KG1 (cell line): ENCODE data around the gene PRPF40B.
"Not testable (repeated sequence)": the region's sequence is repeated elsewhere in the genome, so short reads cannot be mapped to it uniquely, and the experiment has no call there.

Experiments
- DNase-seq: peaks from one replicate; lab custom pipeline; 2025; lab: John Stamatoyannopoulos, UW

Gene PRPF40B

DNA sequence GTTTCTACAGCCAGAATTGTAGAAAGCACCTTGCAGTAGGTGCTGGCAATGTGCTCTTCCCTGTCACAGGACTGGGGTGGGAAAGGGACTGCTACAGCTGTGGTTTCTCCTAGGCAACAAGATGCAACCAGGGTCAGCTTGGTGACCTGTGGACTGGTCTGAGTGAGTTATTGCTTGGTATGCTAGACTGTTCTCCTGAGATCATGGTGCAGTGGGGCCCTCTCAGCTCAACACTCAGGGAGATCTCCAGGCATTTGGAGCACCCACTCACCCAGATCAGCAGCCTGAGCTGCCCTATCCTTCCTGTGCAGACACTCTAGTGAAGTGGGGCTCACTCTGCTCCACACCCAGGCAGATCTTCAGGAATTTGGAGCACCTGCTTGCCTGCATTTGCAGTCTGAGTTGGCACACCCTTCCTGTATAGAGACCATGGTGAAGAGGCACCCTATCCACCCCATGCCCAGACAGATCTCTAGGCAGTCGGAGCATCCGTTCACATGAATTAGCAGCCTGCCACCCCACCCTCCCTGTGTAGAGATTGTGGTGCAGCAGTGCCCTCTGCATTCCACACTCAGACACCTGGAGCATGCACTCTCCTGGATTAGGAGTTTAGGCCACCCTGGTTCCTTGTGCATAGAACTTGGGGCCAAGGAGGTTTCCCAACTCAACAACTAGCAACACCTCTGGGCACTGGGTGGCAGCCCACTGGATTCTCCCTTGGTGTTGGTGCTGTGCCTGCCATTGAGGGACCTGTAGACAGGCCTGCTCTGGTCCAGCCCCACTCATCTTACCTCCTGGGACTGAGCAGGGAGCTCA lies 14.1 kb upstream of the PRPF40B start:
- DNase-seq, result no peak

DNA sequence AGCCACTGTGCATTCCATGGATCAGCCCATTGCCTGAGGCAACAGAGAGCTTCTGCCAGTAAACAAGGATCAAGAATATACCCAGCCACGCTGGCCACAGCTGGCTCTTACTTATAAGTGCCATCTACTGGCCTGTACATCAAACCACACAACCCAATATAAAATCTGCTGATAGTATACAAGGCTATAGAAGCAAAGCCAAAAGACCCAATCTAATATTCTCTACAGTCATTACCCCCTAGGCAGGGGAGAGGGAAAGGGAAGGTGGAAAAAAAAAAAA lies 13.5 kb upstream of the PRPF40B start:
- no peak for DNase-seq

DNA sequence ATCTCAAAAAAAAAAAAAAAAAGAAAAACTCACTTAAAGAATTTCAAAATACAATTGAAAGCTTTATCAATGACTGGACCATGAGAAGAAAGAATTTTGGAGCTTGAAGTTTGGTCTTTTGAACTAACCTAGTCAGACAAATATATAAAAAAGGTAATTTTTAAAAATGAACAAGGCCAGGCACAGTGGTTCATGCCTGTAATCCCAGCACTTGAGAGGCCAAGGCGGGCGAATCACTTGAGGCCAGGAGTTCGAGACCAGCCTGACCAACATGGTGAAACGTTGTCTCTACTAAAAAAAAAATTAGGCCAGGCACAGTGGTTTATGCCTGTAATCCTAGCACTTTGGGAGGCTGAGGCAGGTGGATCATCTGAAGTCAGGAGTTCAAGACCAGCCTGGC lies 12.6 kb upstream of the PRPF40B start:
- not testable (repeated sequence) for DNase-seq

DNA sequence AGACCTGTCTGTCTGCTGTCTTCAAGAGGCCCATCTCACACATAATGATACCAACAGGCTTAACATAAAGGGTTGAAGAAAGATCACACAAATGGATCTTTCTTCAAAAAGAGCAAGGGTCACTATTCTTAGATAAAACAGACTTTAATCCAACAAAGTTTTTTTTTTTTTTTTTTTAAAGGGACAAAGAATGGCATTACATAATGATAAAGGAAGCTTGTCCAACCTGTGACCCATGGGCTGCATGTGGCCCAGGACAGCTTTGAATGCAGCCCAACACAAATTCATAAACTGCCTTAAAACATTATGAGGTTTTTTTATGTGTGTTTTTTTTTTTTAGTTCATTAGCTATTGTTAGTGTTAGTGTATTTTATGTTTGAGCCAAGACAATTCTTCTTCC lies 11.2 kb upstream of the PRPF40B start:
- no peak for DNase-seq

DNA sequence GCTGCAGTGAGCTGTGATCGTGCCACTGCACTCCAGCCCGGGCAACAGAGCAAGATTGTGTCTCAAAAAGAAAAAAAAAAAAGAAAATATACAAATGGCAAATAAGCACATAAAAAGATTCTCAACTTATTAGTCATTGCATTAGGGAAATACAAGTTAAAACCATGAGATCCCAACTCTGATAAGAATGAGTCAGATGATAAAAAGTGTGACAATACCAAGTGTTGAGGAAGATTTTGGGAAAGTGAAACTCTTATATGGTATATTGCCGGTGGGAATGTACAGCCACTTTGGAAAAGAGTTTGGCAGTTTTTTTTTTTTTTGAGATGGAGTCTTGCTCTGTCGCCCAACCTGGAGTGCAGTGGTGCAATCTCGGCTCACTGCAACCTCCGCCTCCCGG lies 7.6 kb upstream of the PRPF40B start:
- no peak for DNase-seq

DNA sequence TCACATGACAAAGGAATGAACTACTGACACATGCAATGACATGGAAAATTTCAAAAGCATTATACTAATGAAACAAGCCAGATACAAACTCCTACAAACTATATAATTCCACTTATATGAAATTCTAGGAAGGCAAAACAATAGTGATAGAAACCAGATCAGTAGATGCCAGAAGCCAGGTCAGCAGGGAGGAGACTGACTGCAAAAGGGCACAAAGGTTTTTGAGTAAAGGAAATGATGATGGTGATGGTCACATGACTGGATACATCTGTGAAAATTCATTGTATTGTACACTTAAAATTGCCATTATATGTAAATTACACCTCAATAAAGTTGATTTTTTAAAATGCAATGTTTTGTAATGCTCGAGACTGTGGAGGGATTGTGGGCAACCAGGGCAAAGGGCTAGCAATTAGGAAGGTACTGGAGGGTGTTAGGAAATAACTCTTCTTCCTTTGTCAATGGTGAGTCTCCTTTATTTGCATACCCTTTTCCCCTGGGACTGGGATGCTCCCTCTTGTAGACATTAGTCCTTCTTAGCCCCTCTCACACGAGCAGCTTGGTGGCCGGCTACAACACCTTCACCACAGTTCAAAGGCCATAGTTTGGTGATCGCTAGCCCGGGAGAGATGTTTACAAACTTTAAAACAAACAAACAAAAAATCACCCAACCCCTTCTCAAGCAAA lies 6.7 kb upstream of the PRPF40B start:
- no peak for DNase-seq

DNA sequence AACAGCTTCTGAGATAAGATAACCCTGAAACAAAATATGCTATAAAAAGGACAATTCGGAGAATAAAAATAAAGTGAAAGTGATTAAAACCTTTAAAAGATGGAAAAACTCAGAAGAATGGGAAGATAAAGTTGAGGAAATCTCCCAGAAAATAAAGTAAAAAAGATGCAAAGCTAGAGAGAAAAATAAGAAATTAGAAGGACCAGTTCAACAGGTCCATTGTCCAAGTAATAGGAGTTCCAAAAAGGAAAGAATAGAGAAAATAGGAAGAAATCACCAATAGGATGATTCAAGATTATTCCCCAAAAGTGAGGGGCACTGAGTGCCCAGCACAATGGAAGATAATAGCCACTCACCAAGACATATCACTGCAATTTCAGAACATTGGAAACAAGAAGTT lies 4.8 kb upstream of the PRPF40B start:
- no peak for DNase-seq

DNA sequence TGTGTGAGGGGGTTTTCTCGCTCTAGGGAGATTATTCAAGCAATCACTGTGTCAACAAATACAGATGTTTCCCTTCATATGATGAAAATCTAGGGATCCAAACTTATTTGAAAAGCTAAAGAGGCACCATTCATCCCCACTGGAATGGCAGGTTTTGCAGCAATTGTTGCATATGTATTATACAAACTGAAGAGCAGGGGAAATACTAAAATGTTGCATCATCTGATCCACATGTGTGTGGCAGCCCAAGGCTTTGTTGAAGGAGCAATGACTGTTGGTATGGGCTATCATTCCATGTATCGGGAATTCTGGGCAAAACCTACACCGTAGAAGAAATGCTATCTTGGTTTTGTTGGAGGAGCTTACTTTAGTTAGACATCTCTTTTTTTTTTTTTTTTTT lies 4.1 kb upstream of the PRPF40B start:
- DNase-seq, result no peak

DNA sequence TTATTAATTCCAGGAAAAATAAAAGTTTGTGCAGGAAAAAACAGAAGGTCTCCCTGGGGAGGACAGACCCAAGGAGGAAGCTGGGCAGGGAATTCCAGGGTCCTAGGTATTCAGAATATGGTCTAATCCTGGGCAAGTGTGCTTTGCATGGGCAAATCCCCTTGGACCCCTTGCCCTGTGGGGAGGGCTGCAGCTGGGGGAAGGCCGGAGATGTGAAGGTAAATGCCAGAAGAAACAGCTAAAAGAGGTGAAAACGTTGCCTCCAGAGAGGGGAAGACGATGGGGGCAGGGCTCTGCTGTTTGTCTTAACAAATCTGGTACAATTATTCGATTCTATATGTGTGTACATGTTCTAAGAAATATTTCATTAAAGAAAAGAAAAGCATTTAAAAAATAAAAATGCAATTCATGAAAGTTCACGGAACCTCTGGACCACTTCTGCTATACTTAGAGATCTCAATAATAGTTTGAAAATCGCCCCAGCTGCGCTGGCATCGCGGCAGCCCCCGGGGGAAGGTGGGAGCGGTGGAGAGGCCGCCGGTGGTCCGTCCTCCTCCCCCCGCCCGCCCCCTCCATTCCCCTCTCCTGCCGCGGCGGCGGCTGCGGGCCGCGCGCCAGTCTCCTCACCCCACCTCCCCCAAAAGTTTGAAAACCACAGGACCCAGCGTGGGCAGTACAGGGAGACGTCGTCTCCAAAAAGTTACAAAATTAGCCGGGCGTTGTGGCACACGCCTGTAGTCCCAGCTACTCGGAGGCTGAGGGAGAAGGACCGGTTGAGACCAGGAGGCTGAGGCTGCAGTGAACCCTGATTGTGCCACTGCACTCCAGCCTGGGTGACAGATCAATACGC lies 1.5 kb upstream of the PRPF40B start:
- DNase-seq, result no peak

DNA sequence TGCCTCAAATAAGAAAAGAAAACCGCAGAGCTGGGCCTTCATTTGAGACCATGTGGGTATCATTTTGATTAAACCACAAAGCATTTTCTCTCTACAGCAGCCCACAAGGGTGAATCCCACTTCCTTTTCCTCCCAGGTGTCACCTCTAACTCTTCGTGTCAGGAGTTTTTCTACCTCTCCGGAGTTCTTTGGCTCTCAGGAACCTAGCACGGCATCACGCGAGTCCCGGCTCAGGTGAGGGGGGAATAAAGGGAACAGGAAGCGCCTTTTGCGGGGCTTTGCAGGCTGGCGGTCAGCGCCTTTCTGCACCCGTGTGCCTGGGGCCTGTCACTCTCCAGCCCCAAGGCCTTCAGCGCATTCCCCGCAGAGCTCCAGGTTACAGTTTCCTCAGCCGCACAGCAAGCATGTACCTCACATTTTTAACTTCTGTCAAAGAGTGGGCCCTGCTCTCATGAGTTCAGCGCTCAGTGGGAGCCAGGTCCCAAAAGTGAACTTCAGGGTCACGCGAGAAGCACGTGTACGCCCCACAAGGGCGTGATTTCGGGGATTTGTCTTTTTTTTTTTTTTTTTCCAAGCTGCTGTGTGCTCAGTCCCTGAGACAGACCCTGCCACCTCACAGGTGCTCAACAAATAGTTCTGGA lies 740 bp upstream of the PRPF40B start:
- DNase-seq, result peak; percentile 63

DNA sequence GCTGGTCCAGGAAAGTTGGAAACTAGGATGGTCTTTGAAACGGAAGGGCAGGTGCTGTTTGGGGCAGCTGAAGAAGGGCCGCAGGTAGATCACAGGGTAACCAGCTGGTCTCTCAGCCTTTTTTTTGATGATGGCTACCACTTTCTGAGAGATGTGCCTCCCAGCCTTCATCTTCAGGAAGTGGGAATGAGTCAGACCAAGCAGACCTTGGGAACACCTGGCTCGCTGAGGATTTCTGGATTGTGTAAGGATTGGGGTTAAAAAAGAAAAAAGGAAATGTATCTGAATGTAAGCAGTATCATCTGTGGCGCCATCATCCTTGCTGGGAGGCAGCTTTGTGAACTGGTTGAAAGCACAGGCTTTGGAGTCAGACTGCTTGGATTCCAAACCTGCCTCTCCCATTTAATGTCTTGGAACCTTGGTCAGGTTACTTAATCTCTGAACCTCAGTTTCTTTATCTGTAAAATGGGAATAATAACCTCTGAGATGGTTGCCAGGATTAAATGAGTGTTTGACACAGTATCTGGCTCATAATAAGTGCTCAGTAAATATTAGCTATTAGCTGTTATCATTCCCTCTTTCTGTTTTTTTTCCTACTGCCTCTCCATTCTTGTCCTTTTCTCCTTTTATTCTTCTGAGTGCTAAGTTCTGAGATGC lies 1.7 kb downstream of the PRPF40B start:
- no peak for DNase-seq

DNA sequence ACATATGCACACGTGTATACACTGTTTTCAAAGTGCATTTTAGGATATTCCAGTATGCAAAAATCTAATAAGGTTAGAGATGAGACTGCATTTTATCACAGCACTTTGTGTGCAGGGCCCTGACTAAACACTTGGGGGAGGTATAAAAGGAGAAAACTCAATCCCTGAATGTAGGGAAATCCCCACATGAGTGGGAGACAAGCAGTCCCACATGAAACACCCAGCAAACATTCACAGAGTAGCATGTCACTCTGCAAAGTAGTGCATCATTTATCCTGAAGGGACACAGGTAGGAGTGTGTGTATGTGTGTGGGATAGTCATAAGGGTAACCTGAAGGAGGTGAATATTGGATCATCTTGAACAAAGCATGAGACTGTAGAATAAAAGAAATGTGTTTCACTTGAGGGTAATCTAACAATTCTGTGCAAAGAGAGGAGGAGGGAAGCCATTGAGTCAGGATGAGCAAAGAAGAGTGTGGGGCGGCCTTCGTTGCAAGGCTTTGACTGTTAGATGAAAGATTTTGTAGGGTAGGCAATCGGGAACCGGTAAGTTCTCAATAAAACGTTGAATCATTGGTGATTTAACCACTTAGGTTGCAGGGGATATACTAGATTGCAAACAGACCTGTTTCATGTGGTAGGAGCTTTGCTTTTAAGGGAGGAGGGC lies 2.9 kb downstream of the PRPF40B start:
- no peak for DNase-seq

DNA sequence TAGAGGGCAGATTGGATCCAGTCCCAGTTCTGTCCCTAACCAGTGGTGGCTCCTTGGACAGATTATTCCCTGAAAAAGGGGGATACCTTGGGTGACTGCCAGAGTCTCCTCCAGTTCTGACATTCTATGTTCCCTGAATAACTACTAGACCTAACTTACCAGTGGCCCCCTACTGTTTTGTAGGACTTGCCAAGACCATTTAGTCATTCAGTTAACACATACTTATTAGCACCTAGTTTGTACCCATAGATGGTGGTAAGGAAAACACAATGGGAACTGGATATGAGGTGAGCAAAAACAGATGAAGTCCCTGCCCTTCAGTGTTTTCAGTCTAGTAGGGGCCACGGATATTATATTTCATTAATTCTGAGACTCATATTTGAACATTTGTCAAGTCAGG lies 3.5 kb downstream of the PRPF40B start:
- DNase-seq, result no peak

DNA sequence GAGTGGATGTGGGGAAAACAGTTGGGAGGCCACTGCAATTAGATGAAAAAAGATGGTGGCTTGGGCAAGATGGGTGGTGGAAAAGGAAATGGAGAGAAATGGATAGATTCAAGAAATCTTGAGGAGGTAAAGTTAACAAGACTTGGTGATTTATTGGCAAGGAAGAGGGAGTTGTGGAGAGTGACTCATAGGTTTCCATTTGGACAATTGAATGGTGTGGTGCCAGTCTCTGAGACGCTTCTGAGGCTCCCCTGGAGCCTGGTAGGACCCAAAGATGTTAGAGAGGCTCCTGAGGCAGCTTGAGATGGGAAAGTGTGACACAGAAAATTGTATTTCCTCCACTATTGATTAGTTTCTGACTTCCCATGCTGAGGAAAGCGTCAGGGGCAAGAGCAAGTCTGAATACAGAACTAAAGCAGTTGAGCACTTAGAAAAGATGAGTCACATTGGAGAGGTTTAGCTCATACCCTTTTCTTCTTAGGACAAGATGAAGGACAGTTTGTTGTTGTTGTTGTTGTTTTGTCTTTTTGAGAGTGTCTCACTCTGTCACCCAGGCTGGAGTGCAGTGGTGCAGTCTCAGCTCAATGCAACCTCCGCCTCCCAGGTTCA lies 4.5 kb downstream of the PRPF40B start:
- no peak for DNase-seq

DNA sequence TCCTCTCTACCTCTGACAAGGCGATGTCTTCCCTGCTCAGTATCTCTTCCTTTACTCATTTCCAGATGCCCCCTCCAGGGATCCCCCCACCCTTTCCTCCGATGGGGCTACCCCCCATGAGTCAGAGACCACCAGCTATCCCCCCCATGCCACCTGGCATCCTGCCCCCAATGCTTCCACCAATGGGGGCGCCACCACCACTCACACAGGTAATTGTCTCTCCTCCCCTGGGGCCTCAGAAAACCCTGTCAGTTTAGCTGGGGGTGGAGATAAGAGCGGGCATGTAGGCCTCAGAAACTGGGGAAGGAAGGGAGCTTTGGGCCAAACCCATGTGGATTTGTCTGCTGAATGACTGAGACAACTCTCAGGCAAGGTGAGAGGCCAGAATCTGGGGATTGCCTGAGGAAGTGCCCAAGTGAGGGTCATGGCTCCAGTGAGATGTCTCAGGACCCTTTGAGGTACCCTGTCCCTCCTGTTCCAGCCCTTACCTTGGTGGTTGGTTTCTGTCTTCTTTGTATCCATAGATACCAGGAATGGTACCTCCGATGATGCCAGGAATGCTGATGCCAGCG lies 8.1 kb downstream of the PRPF40B start:
- DNase-seq, result no peak

DNA sequence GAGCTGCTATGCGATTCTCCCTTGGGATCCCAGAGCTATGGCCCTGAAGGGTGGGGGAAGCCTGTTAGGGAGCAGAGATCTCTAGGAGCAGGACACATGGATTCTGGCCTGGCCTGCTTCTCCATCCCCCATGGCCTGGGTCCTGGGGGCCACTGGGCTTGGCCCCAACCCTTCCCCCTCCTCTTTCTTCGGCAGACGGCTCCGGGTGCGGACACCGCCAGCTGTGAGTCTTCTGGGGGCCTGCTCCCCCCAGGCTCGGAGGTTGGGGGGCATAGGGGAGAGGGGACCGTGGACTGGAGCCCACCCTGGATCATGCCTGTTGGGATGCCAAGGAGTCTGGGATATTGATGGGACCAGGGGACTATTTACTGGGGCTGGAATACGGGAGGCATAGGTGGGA lies 9.0 kb downstream of the PRPF40B start:
- no peak for DNase-seq

DNA sequence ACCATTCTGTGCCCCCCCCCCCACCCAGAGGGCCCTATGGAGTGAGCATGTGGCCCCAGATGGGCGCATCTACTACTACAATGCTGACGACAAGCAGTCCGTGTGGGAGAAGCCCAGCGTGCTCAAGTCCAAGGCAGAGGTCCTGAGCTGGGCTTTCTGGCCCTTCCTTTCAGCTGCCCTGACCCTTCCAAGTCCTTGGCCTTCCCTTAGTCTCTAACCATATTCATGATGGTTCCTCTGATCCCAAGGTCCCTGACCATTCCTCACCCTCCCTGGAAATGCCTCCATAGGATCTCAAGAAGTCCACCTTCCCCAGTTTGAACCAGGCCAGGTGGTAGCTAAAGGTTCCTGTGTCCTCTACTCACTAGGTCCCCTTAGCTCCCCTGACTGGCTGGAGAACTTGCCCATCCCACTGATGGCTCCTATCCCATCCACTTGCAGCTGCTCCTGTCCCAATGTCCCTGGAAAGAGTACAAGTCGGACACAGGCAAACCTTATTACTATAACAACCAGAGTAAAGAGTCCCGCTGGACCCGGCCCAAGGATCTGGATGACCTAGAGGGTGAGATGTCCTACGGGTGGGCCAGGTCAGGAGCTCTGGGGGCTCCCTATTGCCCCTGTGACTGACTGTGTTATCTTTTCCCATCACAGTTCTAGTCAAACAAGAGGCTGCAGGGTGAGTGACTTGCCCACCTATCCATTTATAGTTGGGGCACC lies 9.8 kb downstream of the PRPF40B start:
- no peak for DNase-seq

DNA sequence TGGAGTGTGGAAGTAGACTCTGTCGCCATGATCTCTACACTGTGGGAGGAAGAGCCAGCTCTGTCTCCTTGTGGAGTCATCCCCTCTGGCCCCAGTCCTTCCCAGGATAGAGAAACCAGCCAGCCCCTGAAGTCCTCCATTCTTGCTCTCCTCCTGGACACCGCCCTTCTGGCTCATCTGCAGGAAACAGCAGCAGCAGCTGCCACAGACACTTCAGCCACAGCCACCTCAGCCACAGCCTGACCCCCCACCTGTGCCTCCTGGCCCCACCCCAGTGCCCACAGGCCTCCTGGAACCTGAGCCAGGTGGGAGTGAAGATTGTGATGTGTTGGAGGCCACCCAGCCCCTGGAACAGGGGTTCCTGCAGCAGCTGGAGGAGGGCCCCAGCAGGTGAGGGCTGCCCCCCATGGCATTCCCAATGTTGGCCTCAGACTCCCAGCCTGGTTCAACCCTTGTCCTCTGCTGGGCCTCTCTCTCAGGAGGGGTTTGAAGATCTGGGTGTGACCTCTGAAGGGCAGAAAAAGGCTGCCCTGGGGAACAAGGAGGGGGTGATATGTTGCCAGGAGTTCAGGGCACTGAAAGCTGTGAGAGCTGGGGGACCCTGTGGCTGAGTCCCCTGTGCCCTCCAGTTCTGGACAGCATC lies 10.5 kb downstream of the PRPF40B start:
- DNase-seq, result no peak

DNA sequence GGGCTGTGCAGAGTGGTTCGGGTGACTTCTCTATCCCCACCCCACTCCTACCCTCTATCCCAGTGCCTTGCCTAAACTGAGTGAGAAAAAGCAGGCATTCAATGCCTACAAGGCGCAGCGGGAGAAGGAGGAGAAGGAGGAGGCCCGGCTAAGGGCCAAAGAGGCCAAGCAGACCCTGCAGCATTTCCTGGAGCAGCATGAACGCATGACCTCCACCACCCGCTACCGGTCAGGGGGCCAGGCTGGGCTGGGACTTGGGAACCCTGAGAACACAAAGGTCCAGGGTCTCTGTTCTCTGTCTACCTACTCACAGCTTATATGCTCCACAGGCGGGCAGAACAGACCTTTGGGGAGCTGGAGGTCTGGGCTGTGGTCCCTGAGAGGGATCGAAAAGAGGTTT lies 11.7 kb downstream of the PRPF40B start:
- DNase-seq, result no peak

DNA sequence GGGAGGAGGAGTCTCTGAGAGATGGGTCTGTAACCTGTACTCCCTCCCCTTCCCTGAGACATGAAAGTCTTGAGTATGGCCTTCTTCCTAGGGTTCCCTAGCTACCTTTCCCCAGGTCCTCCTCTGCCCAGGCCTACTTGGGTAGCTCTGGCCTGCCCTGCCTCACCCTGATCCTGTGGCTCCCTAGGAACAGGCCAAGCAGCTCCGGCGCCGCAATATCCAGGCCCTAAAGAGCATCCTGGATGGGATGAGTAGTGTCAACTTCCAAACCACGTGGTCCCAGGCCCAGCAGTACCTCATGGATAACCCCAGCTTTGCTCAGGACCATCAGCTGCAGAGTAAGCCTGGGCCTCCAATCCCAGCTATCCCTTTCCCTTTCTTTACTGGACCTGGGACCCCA lies 12.3 kb downstream of the PRPF40B start:
- no peak for DNase-seq
